SU-DHL-6 (cell line): ENCODE results near the gene APBA2.

Source experiments
- H2AFZ ChIP-seq: fragments of 200-600 bp; sonication (generic); 2 replicates; pipeline ENCODE4 v1.6.1; 2014; ENCODE audit warnings: low read depth, mild to moderate bottlenecking, moderate library complexity, mixed read lengths, antibody characterized with exemption, low read length; ENCODE audit not compliant: severe bottlenecking
- H3F3A ChIP-seq: fragments of 200-600 bp; shearing (Covaris generic); 2 replicates; pipeline ENCODE4 v1.6.0; 2016; ENCODE audit warnings: antibody characterized with exemption, mild to moderate bottlenecking; ENCODE audit not compliant: insufficient read depth
- H3K27ac ChIP-seq: fragments of 200-600 bp; sonication (generic); 2 replicates; pipeline ENCODE4 v1.5.1; 2016; ENCODE audit warnings: low read depth, mild to moderate bottlenecking, low read length, moderate library complexity, mixed read lengths
- H3K27me3 ChIP-seq: fragments of 200-600 bp; sonication (generic), shearing (Covaris generic); 2 replicates; pipeline ENCODE4 v1.6.0; 2014; ENCODE audit warnings: mild to moderate bottlenecking, low read length
- H3K36me3 ChIP-seq: fragments of 200-600 bp; sonication (generic); 2 replicates; pipeline ENCODE4 v1.6.1; 2014; ENCODE audit warnings: mild to moderate bottlenecking, low read length, mixed read lengths
- H3K4me2 ChIP-seq: fragments of 300-600, 200-600 bp; shearing (Covaris generic), sonication (generic); 2 replicates; pipeline ENCODE4 v1.6.0; 2014; ENCODE audit warnings: low read length, low read depth, mild to moderate bottlenecking; ENCODE audit not compliant: poor library complexity, severe bottlenecking
- H3K4me3 ChIP-seq: fragments of 200-600 bp; sonication (generic); 2 replicates; pipeline ENCODE4 v1.5.1; 2014; ENCODE audit warnings: antibody characterized with exemption, low read length, mild to moderate bottlenecking, mixed read lengths; ENCODE audit not compliant: insufficient read depth, poor library complexity, severe bottlenecking
- H3K79me2 ChIP-seq: fragments of 200-600 bp; sonication (generic); 2 replicates; pipeline ENCODE4 v1.6.1; 2014; ENCODE audit warnings: mild to moderate bottlenecking, low read length, moderate library complexity; ENCODE audit not compliant: insufficient read depth
- H3K9ac ChIP-seq: fragments of 200-600 bp; sonication (generic); 2 replicates; pipeline ENCODE4 v1.7.0; 2014; ENCODE audit warnings: mild to moderate bottlenecking, low read length
- H3K9me2 ChIP-seq: fragments of 200-600 bp; sonication (generic); replicated peaks from 2 replicates; pipeline ENCODE4 v1.6.1; 2014; ENCODE audit warnings: low read length; ENCODE audit not compliant: insufficient read depth
- H3K9me3 ChIP-seq: fragments of 200-600 bp; sonication (generic); 2 replicates; pipeline ENCODE4 v1.6.1; 2014; ENCODE audit warnings: low read length, mixed read lengths; ENCODE audit not compliant: insufficient read depth
- H4K20me1 ChIP-seq: fragments of 200-600 bp; sonication (generic); 2 replicates; pipeline ENCODE4 v1.6.1; 2014; ENCODE audit warnings: low read depth, mild to moderate bottlenecking, antibody characterized with exemption, low read length, moderate library complexity, mixed read lengths
- CTCF ChIP-seq: fragments of 200-600 bp; sonication (generic); IDR thresholded peaks from one replicate; pipeline ENCODE4 v1.5.1; 2017; ENCODE audit warnings: antibody characterized with exemption, mild to moderate bottlenecking, low read length, moderate library complexity; ENCODE audit not compliant: insufficient read depth, poor library complexity, severe bottlenecking
- EZH2phosphoT487 ChIP-seq: fragments of 200-600 bp; sonication (generic), shearing (Covaris generic); conservative IDR thresholded peaks from 2 replicates; pipeline ENCODE4 v1.6.1; 2018; ENCODE audit warnings: mild to moderate bottlenecking, antibody characterized with exemption, low read length, moderate library complexity, mixed read lengths

APBA2 gene

DNA sequence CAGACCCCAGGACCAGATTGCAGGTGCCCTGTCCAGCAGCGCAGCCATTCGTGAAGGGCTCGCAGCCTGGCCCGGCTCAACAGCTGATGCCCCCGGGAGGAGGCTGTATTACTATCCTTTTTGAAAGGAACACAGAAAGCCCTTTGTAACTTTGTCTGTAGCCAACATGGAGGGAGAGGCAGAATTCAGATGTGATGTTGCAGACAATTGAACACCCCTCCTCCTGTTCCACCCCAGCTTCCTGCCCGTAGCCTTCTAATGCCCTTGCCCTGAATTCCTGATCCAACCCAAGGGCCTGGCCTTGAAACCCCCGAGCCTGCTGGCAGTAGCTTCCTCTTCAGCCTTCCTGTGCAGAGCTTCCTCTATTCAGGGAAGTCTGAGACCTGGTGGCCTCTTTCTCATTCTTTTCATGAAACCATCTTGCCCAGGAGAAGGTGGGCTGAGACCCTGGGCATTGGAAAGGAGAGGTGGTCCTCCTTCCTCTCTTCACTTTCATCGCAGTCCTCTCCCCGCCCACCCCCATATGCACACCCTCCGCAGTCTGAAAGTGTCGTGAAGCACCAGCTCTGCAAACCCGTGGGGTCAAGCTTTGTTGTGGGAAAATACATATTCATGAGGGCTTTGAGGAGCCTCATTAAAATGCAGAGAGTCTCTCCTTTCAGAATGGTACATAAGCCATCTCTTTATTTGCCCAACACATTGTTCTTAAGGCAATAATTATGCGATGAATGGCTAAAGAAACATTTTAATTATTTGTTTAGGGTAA is 109.2 kb downstream of the APBA2 start:
- no peaks in the 10 kb centered on the region for H3K9me2 ChIP-seq
- no peaks in the 10 kb centered on the region for H3K27me3 ChIP-seq
- no peaks in the 10 kb centered on the region for H3K36me3 ChIP-seq
- H3K79me2 ChIP-seq = no peaks in the 10 kb centered on the region
- H3F3A ChIP-seq = no peaks in the 10 kb centered on the region
- H4K20me1 ChIP-seq = no peaks in the 10 kb centered on the region
- H3K4me2 ChIP-seq = no peak overlapping the region
- no peak overlapping the region for H3K27ac ChIP-seq
- H2AFZ ChIP-seq = no peak overlapping the region
- H3K4me3 ChIP-seq = no peak overlapping the region
- TF ChIP-seq EZH2phosphoT487 (no peak), CTCF (no peak)
- no peak overlapping the region for H3K9ac ChIP-seq
- no peaks in the 10 kb centered on the region for H3K9me3 ChIP-seq

GRCh38 chr15:28995705-28996104 is 109.9 kb downstream of the APBA2 start:
- TF ChIP-seq EZH2phosphoT487 (no peak), CTCF (no peak)

DNA sequence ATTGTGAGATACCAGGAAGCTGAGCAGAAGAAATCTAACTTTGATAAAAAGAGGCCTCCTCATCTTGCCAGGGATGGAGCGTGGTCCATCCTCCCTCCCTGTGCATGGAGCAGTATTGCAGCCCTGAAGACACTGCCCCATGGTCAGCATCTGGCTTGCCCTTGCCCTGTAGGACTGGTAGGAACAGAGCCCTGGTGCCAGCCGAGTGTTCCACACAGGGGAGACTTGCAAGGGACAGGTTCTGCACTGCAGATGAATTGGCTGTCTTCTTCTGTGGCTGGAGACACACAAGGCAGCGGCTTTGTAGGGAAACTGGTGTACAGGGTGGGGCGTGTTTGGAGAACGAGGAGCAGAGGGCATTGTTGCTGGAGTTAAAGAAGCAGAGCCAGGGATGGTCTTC is 110.5 kb downstream of the APBA2 start:
- no peak overlapping the region for H3K4me3 ChIP-seq
- no peak overlapping the region for H3K9ac ChIP-seq
- H2AFZ ChIP-seq = no peak overlapping the region
- no peaks in the 10 kb centered on the region for H3K36me3 ChIP-seq
- TF ChIP-seq EZH2phosphoT487 = no peak
- no peak for TF ChIP-seq CTCF
- no peaks in the 10 kb centered on the region for H4K20me1 ChIP-seq
- H3K9me2 ChIP-seq = no peaks in the 10 kb centered on the region
- H3F3A ChIP-seq = no peaks in the 10 kb centered on the region
- H3K4me2 ChIP-seq = no peak overlapping the region
- H3K27ac ChIP-seq = no peak overlapping the region
- no peaks in the 10 kb centered on the region for H3K27me3 ChIP-seq
- H3K79me2 ChIP-seq = no peaks in the 10 kb centered on the region
- no peaks in the 10 kb centered on the region for H3K9me3 ChIP-seq

More at GRCh38 chr15:28995705-28996104, 109.9 kb downstream of the APBA2 start:
- Histone ChIP-seq H2AFZ (no peak overlapping the region), H3K27me3 (no peaks in the 10 kb centered on the region), H3F3A (no peaks in the 10 kb centered on the region), H3K27ac (no peak overlapping the region), H3K9me3 (no peaks in the 10 kb centered on the region), H3K9ac (no peak overlapping the region), H3K4me3 (no peak overlapping the region), H3K36me3 (no peaks in the 10 kb centered on the region), H3K4me2 (no peak overlapping the region), H4K20me1 (no peaks in the 10 kb centered on the region), H3K79me2 (no peaks in the 10 kb centered on the region), H3K9me2 (no peaks in the 10 kb centered on the region)
